PC-9 (cell line): ENCODE data around the gene TEC. TPM values are rescaled to one million over a fixed set of nuclear protein-coding genes. Genes with fewer than 3 reads are reported as not detected.

Experiments
- BruUV-seq: library from RNA; stranded (reverse); fragments of 400-500 nt; replicated peaks from 2 replicates; lab custom pipeline; 2021; lab: Mats Ljungman, UMichigan
- CTCF ChIA-PET: fragments of 300-600 bp; sonication (Branson Sonifier 250); formaldehyde crosslinking; loops from one replicate; lab custom pipeline; 2022; ENCODE audit warnings: antibody characterized with exemption; lab: Charles Lee
- POLR2A ChIA-PET: fragments of 300-600 bp; sonication (Branson Sonifier 250); formaldehyde crosslinking; loops from one replicate; lab custom pipeline; 2022; ENCODE audit warnings: antibody characterized with exemption; ENCODE audit not compliant: unreplicated experiment; lab: Charles Lee
- DNase-seq, 2 experiments: peaks; one replicate each; pipeline versions ENCODE4 v3.0.0 to v3.0.0-alpha.2; 2015 to 2022; ENCODE audit warnings: mixed read lengths in 1 of 2
- H2AFZ ChIP-seq: fragments of 200-600 bp; sonication (generic); 2 replicates; pipeline ENCODE4 v1.8.1; 2017; ENCODE audit warnings: antibody characterized with exemption
- H3F3A ChIP-seq: fragments of 200-600 bp; sonication (generic); 2 replicates; pipeline ENCODE4 v1.8.1; 2017; ENCODE audit warnings: antibody characterized with exemption, mild to moderate bottlenecking, low read depth; ENCODE audit not compliant: insufficient read depth
- H3K27ac ChIP-seq: fragments of 200-600 bp; sonication (generic); 2 replicates; pipeline ENCODE4 v1.6.1; 2016; ENCODE audit warnings: mixed run types
- H3K27me3 ChIP-seq: fragments of 200-600 bp; sonication (generic); 2 replicates; pipeline ENCODE4 v1.6.1; 2016; ENCODE audit warnings: low read depth, mixed run types; ENCODE audit not compliant: insufficient read depth
- H3K36me3 ChIP-seq: fragments of 200-600 bp; sonication (generic); 2 replicates; pipeline ENCODE4 v1.6.1; 2016; ENCODE audit warnings: low read depth, mixed run types
- H3K4me1 ChIP-seq: fragments of 200-600 bp; sonication (generic); replicated peaks from 2 replicates; pipeline ENCODE4 v1.6.1; 2016; ENCODE audit warnings: mixed run types; ENCODE audit not compliant: insufficient read depth
- H3K4me2 ChIP-seq: fragments of 200-600 bp; sonication (generic); 2 replicates; pipeline ENCODE4 v1.6.1; 2017; ENCODE audit warnings: mixed run types
- H3K4me3 ChIP-seq: fragments of 200-600 bp; sonication (generic); 2 replicates; pipeline ENCODE4 v1.6.1; 2016; ENCODE audit warnings: mixed run types
- H3K79me2 ChIP-seq: fragments of 200-600 bp; sonication (generic); 2 replicates; pipeline ENCODE4 v1.6.1; 2017; ENCODE audit warnings: low read depth, mixed run types
- H3K9me2 ChIP-seq: fragments of 200-600 bp; sonication (generic); 2 replicates; pipeline ENCODE4 v1.8.1; 2017; ENCODE audit warnings: mild to moderate bottlenecking; ENCODE audit not compliant: insufficient read depth
- H3K9me3 ChIP-seq: fragments of 200-600 bp; sonication (generic); 2 replicates; pipeline ENCODE4 v1.8.1; 2016; ENCODE audit warnings: low read depth; ENCODE audit not compliant: insufficient read depth
- H4K20me1 ChIP-seq: fragments of 200-600 bp; sonication (generic); 2 replicates; pipeline ENCODE4 v1.8.1; 2017; ENCODE audit not compliant: insufficient read depth
- EZH2 ChIP-seq: fragments of 200-600 bp; sonication (generic); IDR thresholded peaks from 2 replicates; pipeline ENCODE4 v1.8.0; 2017; ENCODE audit warnings: antibody characterized with exemption, low read depth
- intact Hi-C: fragments of 100-400 bp; cut with micrococcal nuclease; formaldehyde crosslinking; loops from one replicate; pipeline ENCODE4 v1.10.0; 2022; ENCODE audit not compliant: unreplicated experiment
- total RNA-seq: library from RNA; stranded (reverse); gene quantifications from 2 replicates; pipeline ENCODE4 v1.2.3, GENCODE V29; 2021
- TF ChIP-seq, protein P1 (sequence below): fragments of 200-600 bp; sonication (generic); conservative IDR thresholded peaks from 2 replicates; pipeline ENCODE4 v1.6.1; 2017; ENCODE audit warnings: mixed run types, antibody characterized with exemption, mild to moderate bottlenecking, moderate library complexity

Gene TEC
- total RNA-seq, 1 experiment from 2014 or later: 6.2 TPM

DNA sequence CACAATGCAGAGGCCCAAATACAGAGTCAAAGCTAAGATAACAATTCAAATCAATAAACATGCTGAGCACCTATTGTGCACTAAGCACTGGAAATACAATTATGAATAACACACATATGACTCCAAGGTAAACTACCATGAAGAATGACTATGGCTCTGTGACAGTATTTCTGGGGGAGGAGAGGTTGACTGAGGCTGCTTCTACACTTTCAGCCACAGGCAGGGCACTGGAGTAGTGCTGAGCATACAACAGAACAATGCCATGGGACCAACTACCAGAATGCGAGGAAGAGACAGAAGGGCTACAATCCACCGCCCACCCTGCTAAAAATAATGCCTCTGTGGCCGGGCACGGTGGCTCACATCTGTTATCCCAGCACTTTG is 13.7 kb downstream of the TEC start:
- Histone ChIP-seq H3K27ac (no peak overlapping the region), H3K4me3 (no peak overlapping the region), H3K4me2 (no peak overlapping the region), H3K4me1 (no peaks in the 10 kb centered on the region; the same call in 1 of the 2 replicates), H3K36me3 (no peaks in the 10 kb centered on the region), H2AFZ (no peak overlapping the region), H3K9me2 (no peaks in the 10 kb centered on the region), H3K27me3 (no peaks in the 10 kb centered on the region), H3F3A (no peaks in the 10 kb centered on the region; the same call in 1 of the 2 replicates), H3K9me3 (0 out of 2 replicates have a peak, but pooled peaks cover 5% of the 10 kb centered on the region), H4K20me1 (no peaks in the 10 kb centered on the region), H3K79me2 (peaks cover 16% of the 10 kb centered on the region)
- no peak for DNase-seq
- BruUV-seq: no TSS peak
- intact Hi-C loops: no loop called here
- CTCF ChIA-PET: no interaction called here
- POLR2A ChIA-PET: no interaction called here
- TF ChIP-seq, protein P1, sequence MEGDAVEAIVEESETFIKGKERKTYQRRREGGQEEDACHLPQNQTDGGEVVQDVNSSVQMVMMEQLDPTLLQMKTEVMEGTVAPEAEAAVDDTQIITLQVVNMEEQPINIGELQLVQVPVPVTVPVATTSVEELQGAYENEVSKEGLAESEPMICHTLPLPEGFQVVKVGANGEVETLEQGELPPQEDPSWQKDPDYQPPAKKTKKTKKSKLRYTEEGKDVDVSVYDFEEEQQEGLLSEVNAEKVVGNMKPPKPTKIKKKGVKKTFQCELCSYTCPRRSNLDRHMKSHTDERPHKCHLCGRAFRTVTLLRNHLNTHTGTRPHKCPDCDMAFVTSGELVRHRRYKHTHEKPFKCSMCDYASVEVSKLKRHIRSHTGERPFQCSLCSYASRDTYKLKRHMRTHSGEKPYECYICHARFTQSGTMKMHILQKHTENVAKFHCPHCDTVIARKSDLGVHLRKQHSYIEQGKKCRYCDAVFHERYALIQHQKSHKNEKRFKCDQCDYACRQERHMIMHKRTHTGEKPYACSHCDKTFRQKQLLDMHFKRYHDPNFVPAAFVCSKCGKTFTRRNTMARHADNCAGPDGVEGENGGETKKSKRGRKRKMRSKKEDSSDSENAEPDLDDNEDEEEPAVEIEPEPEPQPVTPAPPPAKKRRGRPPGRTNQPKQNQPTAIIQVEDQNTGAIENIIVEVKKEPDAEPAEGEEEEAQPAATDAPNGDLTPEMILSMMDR: no peak
- no peak for TF ChIP-seq EZH2

DNA sequence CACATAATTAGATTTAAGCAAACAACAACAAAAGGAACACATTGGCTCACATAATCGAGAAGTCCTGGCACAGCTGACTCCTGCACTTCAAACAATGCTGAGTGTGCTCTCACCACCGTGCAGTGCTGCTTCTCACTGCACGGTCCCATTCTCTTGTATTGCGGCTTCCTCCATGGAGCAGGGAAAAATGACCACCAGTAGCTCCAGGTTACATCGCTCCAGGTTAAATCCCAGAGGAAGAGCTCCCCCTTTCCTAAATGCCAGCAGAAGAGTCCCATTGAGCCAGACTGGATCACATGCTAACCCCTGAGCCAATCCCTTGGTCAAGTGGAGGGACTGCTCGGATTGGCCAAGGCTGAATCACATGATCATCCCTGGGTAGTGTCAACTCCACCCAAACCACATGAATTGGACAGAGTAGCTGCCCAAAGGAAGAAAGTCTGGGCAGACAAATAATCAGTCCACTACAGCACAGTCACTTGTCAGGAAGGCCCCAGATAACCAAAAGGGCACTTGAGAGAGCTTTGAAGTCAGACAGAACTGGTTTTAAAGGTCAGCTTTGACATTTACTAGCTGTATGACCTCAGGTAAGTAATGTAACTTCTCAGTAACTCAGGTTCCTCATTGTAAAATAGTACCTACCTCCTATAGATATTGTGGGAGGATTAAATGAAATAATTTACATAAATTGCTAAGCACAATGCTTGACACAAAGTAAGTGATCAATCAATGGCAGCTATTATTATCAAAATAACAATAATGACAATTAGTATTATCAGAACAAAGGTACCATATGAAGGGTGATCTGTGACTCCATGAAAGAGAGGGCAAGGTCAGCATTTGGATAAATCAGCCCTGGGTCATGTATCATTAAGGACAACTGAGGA is 14.3 kb downstream of the TEC start:
- Histone ChIP-seq H4K20me1 (no peaks in the 10 kb centered on the region), H2AFZ (no peak overlapping the region), H3K4me2 (no peak overlapping the region), H3K4me3 (no peak overlapping the region), H3K4me1 (no peaks in the 10 kb centered on the region; the same call in 1 of the 2 replicates), H3K79me2 (peaks cover 10% of the 10 kb centered on the region; the same call in 1 of the 2 replicates), H3K36me3 (no peaks in the 10 kb centered on the region), H3K9me3 (no peaks in the 10 kb centered on the region), H3K27ac (no peak overlapping the region), H3F3A (no peaks in the 10 kb centered on the region; the same call in 1 of the 2 replicates), H3K9me2 (no peaks in the 10 kb centered on the region), H3K27me3 (no peaks in the 10 kb centered on the region)
- intact Hi-C loops: no loop called here
- DNase-seq: no peak
- ChIA-PET CTCF (interaction anchor here (0.6 kb wide), 1 partner anchor 364 kb away, joined by 3 read pairs; no protein-coding TSS in a partner anchor), POLR2A (no interaction called here)
- BruUV-seq: no TSS peak
- TF ChIP-seq EZH2: no peak
- TF ChIP-seq, protein P1: no peak

- Histone ChIP-seq H3K27ac (no peak overlapping the region), H2AFZ (no peak overlapping the region), H3K27me3 (no peaks in the 10 kb centered on the region), H4K20me1 (no peaks in the 10 kb centered on the region), H3K79me2 (0 out of 2 replicates have a peak, but pooled peaks cover 8% of the 10 kb centered on the region), H3K4me1 (no peaks in the 10 kb centered on the region; the same call in 1 of the 2 replicates), H3K9me3 (no peaks in the 10 kb centered on the region), H3K4me3 (no peak overlapping the region), H3F3A (no peaks in the 10 kb centered on the region; the same call in 1 of the 2 replicates), H3K36me3 (no peaks in the 10 kb centered on the region), H3K9me2 (no peaks in the 10 kb centered on the region), H3K4me2 (no peak overlapping the region)
- BruUV-seq: no TSS peak
- intact Hi-C loops: no loop called here
- POLR2A ChIA-PET: no interaction called here
- CTCF ChIA-PET: interaction anchor here (0.6 kb wide), 1 partner anchor 364 kb away, joined by 3 read pairs; no protein-coding TSS in a partner anchor
- TF ChIP-seq, protein P1: no peak
- TF ChIP-seq EZH2: no peak
- no peak for DNase-seq
These were observed 15.1 kb downstream of the TEC start for GRCh38 chr4:48254381-48255071.
